ENCODE results near the gene ERGIC3.

ERGIC3 gene

DNA sequence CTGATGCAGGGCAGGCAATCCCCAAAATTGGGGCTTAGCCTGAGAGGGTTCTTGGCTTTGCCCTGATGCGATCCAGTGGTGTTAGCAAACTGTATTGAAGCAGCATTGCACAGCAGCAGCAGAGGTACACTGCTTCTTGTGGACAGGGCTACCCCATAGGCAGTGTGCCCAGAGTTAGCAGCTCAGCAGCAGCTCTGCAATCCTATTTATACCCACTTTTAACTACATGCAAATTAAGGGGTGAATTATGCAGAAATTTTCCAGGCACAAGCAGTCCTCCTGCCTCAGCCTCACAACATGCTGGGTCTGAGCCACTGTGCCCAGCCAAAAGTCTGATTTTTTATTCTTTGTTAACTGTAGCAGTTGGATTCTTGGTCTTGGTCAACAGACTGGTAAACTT is 16.2 kb upstream of the ERGIC3 start:
- TF ChIP-seq, protein P1, sequence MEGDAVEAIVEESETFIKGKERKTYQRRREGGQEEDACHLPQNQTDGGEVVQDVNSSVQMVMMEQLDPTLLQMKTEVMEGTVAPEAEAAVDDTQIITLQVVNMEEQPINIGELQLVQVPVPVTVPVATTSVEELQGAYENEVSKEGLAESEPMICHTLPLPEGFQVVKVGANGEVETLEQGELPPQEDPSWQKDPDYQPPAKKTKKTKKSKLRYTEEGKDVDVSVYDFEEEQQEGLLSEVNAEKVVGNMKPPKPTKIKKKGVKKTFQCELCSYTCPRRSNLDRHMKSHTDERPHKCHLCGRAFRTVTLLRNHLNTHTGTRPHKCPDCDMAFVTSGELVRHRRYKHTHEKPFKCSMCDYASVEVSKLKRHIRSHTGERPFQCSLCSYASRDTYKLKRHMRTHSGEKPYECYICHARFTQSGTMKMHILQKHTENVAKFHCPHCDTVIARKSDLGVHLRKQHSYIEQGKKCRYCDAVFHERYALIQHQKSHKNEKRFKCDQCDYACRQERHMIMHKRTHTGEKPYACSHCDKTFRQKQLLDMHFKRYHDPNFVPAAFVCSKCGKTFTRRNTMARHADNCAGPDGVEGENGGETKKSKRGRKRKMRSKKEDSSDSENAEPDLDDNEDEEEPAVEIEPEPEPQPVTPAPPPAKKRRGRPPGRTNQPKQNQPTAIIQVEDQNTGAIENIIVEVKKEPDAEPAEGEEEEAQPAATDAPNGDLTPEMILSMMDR (IDR thresholded peaks at IDR 0.05; ENCODE audit: low read depth, low read length, poor library complexity, severe bottlenecking) = no peak
- no peak for TF ChIP-seq EZH2phosphoT487 (IDR thresholded peaks at IDR 0.05; ENCODE audit: borderline replicate concordance, low read length)
- H3K9me3 ChIP-seq (ENCODE audit: control insufficient read depth, insufficient read depth, low read length) = no peaks in the 10 kb centered on the region
- no peaks in the 10 kb centered on the region for H3K79me2 ChIP-seq (ENCODE audit: control insufficient read depth, low read length)
- no peak overlapping the region for H3K27ac ChIP-seq (ENCODE audit: low read depth, low read length)
- no peak overlapping the region for H3K4me3 ChIP-seq (ENCODE audit: low read length)
- H3K27me3 ChIP-seq (ENCODE audit: control insufficient read depth, low read length) = no peaks in the 10 kb centered on the region
- no peaks in the 10 kb centered on the region for H3F3A ChIP-seq (ENCODE audit: control insufficient read depth, insufficient read depth)
- no peaks in the 10 kb centered on the region for H4K20me1 ChIP-seq (ENCODE audit: control insufficient read depth, insufficient read depth, low read depth, low read length)
- no peaks in the 10 kb centered on the region for H3K36me3 ChIP-seq (ENCODE audit: control insufficient read depth, low read length)
- H3K4me2 ChIP-seq (ENCODE audit: low read length) = no peak overlapping the region
- H3K4me1 ChIP-seq (ENCODE audit: control insufficient read depth, low read length) = peaks cover 5% of the 10 kb centered on the region; the same call in 1 of the 2 replicates
- H3K9me2 ChIP-seq (replicated peaks; ENCODE audit: control insufficient read depth, low read length) = no peaks in the 10 kb centered on the region

DNA sequence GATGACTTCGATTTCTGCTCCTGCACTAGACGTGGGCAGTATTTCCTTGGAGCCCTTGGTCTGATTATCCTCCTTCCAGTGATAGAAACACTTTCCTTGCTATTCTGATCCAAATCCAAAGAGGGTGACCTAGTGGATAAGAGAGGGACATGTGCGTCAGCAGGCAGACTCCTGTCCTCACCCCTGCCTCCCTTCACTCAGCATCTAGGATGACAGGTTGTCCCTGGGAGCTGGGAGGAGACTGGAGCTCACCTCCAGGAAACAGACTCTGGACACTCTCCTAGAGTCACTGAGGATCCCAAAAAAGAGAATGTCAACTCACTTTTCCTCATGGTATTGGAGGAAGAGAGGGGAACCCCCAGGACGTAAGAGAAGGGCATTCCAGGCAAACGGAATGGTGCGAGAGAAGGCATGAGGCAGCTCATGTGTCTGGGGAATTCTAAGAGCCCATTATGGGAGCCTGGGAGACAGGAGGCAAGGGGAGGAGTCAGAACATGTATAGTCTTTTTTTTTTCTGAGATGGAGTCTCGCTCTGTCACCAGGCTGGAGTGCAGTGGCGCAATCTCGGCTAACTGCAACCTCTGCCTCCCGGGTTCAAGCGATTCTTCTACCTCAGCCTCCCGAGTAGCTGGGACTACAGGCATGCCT is 14.6 kb upstream of the ERGIC3 start:
- Histone ChIP-seq H3K27me3 (ENCODE audit: control insufficient read depth, low read length) (no peaks in the 10 kb centered on the region; the same call in 1 of the 2 replicates), H4K20me1 (ENCODE audit: control insufficient read depth, insufficient read depth, low read depth, low read length) (no peaks in the 10 kb centered on the region), H3K4me2 (ENCODE audit: low read length) (no peak overlapping the region), H3K27ac (ENCODE audit: low read depth, low read length) (no peak overlapping the region), H3K79me2 (ENCODE audit: control insufficient read depth, low read length) (no peaks in the 10 kb centered on the region), H3K4me3 (ENCODE audit: low read length) (no peak overlapping the region), H3K4me1 (ENCODE audit: control insufficient read depth, low read length) (peaks cover 5% of the 10 kb centered on the region; the same call in 1 of the 2 replicates), H3K9me3 (ENCODE audit: control insufficient read depth, insufficient read depth, low read length) (no peaks in the 10 kb centered on the region), H3F3A (ENCODE audit: control insufficient read depth, insufficient read depth) (no peaks in the 10 kb centered on the region), H3K9me2 (replicated peaks; ENCODE audit: control insufficient read depth, low read length) (no peaks in the 10 kb centered on the region), H3K36me3 (ENCODE audit: control insufficient read depth, low read length) (no peaks in the 10 kb centered on the region)
- TF ChIP-seq EZH2phosphoT487 (IDR thresholded peaks at IDR 0.05; ENCODE audit: borderline replicate concordance, low read length) = no peak
- TF ChIP-seq, protein P1 (IDR thresholded peaks at IDR 0.05; ENCODE audit: low read depth, low read length, poor library complexity, severe bottlenecking) = no peak

DNA sequence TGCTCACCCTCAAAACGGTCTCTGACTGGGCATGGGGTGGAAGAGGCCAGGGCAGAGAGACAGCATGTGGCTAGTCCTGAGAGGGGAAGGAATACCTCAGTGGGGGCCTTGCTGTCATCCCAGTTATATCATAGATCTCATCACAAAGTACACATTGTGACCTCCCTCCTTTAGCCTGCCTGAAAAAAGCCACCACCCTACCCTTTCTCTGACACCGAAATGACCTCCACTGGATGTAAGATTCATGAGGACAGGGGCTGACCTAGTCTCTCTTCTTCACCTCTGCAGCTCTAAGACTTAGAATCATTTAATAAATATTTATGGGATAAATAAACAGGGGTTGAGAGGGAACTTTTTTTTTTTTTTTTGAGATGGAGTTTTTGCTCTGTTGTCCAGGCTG is 12.3 kb upstream of the ERGIC3 start, which contains the start of gene C20orf173:
C20orf173 (minus strand) TSS at position 101 of the 400 bp plus-strand sequence. CDS start 279 bp downstream, outside the sequence.
- Histone ChIP-seq H3K9me2 (replicated peaks; ENCODE audit: control insufficient read depth, low read length) (no peaks in the 10 kb centered on the region), H4K20me1 (ENCODE audit: control insufficient read depth, insufficient read depth, low read depth, low read length) (no peaks in the 10 kb centered on the region), H3K4me1 (ENCODE audit: control insufficient read depth, low read length) (peaks cover 5% of the 10 kb centered on the region; the same call in 1 of the 2 replicates), H3K79me2 (ENCODE audit: control insufficient read depth, low read length) (no peaks in the 10 kb centered on the region), H3K9me3 (ENCODE audit: control insufficient read depth, insufficient read depth, low read length) (no peaks in the 10 kb centered on the region), H3K4me2 (ENCODE audit: low read length) (no peak within 1 kb of the TSS), H3K4me3 (ENCODE audit: low read length) (no peak within 1 kb of the TSS), H3K27ac (ENCODE audit: low read depth, low read length) (no peak within 1 kb of the TSS), H3F3A (ENCODE audit: control insufficient read depth, insufficient read depth) (no peaks in the 10 kb centered on the region), H3K27me3 (ENCODE audit: control insufficient read depth, low read length) (no peaks in the 10 kb centered on the region; the same call in 1 of the 2 replicates), H3K36me3 (ENCODE audit: control insufficient read depth, low read length) (no peaks in the 10 kb centered on the region)
- no peak for TF ChIP-seq EZH2phosphoT487 (IDR thresholded peaks at IDR 0.05; ENCODE audit: borderline replicate concordance, low read length)
- TF ChIP-seq, protein P1 (IDR thresholded peaks at IDR 0.05; ENCODE audit: low read depth, low read length, poor library complexity, severe bottlenecking) = no peak
